ENCODE data around the gene STARD13.

- TF ChIP-seq USF1 (IDR thresholded peaks at IDR 0.05): no peak
- no peak for TF ChIP-seq YY1 (IDR thresholded peaks at IDR 0.05; ENCODE audit: low read depth)
- no peak for TF ChIP-seq EP300 (IDR thresholded peaks at IDR 0.05; ENCODE audit: borderline replicate concordance)
- TF ChIP-seq MAX (IDR thresholded peaks at IDR 0.05): no peak
- TF ChIP-seq NFIC (IDR thresholded peaks at IDR 0.05): no peak
- TF ChIP-seq REST (IDR thresholded peaks at IDR 0.05; ENCODE audit: low read depth): no peak
- TF ChIP-seq TCF12 (IDR thresholded peaks at IDR 0.05; ENCODE audit: low read depth): no peak
- no peak for TF ChIP-seq EGR1 (IDR thresholded peaks at IDR 0.05)
- no peak for TF ChIP-seq RAD21 (IDR thresholded peaks at IDR 0.05; ENCODE audit: low read depth)
- TF ChIP-seq TAF1 (IDR thresholded peaks at IDR 0.05; ENCODE audit: low read depth): no peak
- no peak for TF ChIP-seq FOXM1 (IDR thresholded peaks at IDR 0.05; ENCODE audit: borderline replicate concordance, low read depth)
- no peak for TF ChIP-seq ZBTB7A (IDR thresholded peaks at IDR 0.05; ENCODE audit: low read depth)
- TF ChIP-seq CEBPB (IDR thresholded peaks at IDR 0.05): no peak
- no peak for TF ChIP-seq CREB1 (IDR thresholded peaks at IDR 0.05; ENCODE audit: low read depth)
Observed at GRCh38 chr13:33147832-33148231, 137.7 kb downstream of the STARD13 start.

Measured in Ishikawa (cell line).